K562 (cell line): ENCODE measurements around the gene SKIDA1. TPM values are rescaled to one million over a fixed set of nuclear protein-coding genes. Genes with fewer than 3 reads are reported as not detected.

Experiments used
- ARNT ChIP-seq, 2 experiments: fragments of 450-650 bp; IDR thresholded peaks; 2 replicates each; pipeline ENCODE4 v1.6.1; 2016; ENCODE audit warnings: mild to moderate bottlenecking in 1 of 2
- CCNT2 ChIP-seq: IDR thresholded peaks from 2 replicates; pipeline ENCODE4 v1.6.1; 2011; ENCODE audit warnings: borderline replicate concordance, low read depth, mild to moderate bottlenecking, moderate library complexity, mixed read lengths, low read length; ENCODE audit not compliant: insufficient read length; ENCODE audit errors: extremely low read depth
- KDM5B ChIP-seq: fragments of 200-600 bp; sonication (generic); IDR thresholded peaks from 2 replicates; pipeline ENCODE4 v1.6.1; 2012; ENCODE audit warnings: low read depth, mild to moderate bottlenecking, moderate library complexity, low read length, control low read depth, inconsistent platforms; ENCODE audit not compliant: insufficient replicate concordance
- NFRKB ChIP-seq: fragments of 450-650 bp; IDR thresholded peaks from 2 replicates; pipeline ENCODE4 v1.6.1; 2016; ENCODE audit warnings: low read depth
- NRF1 ChIP-seq, 2 experiments: fragments of 450-650 bp; IDR thresholded peaks in 1 of 2; conservative IDR thresholded peaks in 1 of 2; 2 replicates each; pipeline ENCODE4 v1.6.1; 2014; ENCODE audit warnings: mild to moderate bottlenecking in 2 of 2
- RBM22 ChIP-seq: fragments of 200-400 bp; formaldehyde crosslinking; IDR thresholded peaks from 2 replicates; pipeline ENCODE4 v1.6.1; 2018; ENCODE audit warnings: low read length, low read depth; ENCODE audit not compliant: poor library complexity, severe bottlenecking
- STAT5B ChIP-seq: fragments of 250-450 bp; sonication (Bioruptor Pico); IDR thresholded peaks from 2 replicates; pipeline ENCODE4 v1.8.0; 2021; ENCODE audit warnings: mild to moderate bottlenecking, inconsistent platforms
- TARDBP ChIP-seq: fragments of 450-650 bp; IDR thresholded peaks from 2 replicates; pipeline ENCODE4 v1.6.1; 2016
- TEAD2 ChIP-seq: fragments of 450-650 bp; IDR thresholded peaks from 2 replicates; pipeline ENCODE4 v1.6.1; 2016; ENCODE audit warnings: missing genetic modification characterization, control low read depth, missing compliant biosample characterization
- ZBTB17 ChIP-seq: fragments of 450-650 bp; formaldehyde crosslinking; IDR thresholded peaks from 2 replicates; pipeline ENCODE4 v1.4.0; 2020; ENCODE audit warnings: mild to moderate bottlenecking
- ZBTB7A ChIP-seq: IDR thresholded peaks from 2 replicates; pipeline ENCODE4 v1.6.1; 2011; ENCODE audit warnings: low read depth, mild to moderate bottlenecking, low read length, moderate library complexity, borderline replicate concordance; ENCODE audit not compliant: control insufficient read depth
- ZFX ChIP-seq: sonication (generic); formaldehyde crosslinking; IDR thresholded peaks from 2 replicates; pipeline ENCODE4 v1.8.0; 2022; ENCODE audit warnings: mild to moderate bottlenecking, missing genetic modification reagents, moderate library complexity
- ZNF232 ChIP-seq: sonication (generic); formaldehyde crosslinking; IDR thresholded peaks from 2 replicates; pipeline ENCODE4 v1.8.0; 2022; ENCODE audit warnings: mild to moderate bottlenecking, missing genetic modification reagents
- polyA plus RNA-seq, 8 experiments: library from polyadenylated mRNA; depleted of rRNA in 4 of 8; stranded (reverse) in 5 of 8; unstranded in 3 of 8; fragments of >200 nt; fragmentation: Nextera tagmentation in 2 of 8; fragmentation: Illumina TruSeq in 1 of 8; extraction: Ambion mirVana in 2 of 8; extraction: Trizol in 1 of 8; gene quantifications; 2 replicates each; pipeline versions ENCODE4 v1.2.1 to v1.2.3, GENCODE V29; 2011 to 2014; ENCODE audit warnings: inconsistent platforms in 1 of 8, missing spikeins in 1 of 8
- total RNA-seq, 7 experiments: library from RNA; depleted of rRNA in 6 of 7; stranded (reverse); fragments of >200 nt in 6 of 7; fragmentation: Illumina TruSeq in 2 of 7; extraction: Trizol in 2 of 7; gene quantifications; 2 replicates each; pipeline versions ENCODE4 v1.2.1 to v1.2.3, GENCODE V29; 2011 to 2021; ENCODE audit warnings: low replicate concordance in 1 of 7
- TF ChIP-seq, protein P1 (sequence below), 2 experiments: IDR thresholded peaks; 2 replicates each; pipeline ENCODE4 v1.6.1; 2012; ENCODE audit warnings: improper control_type of control experiment in 2 of 2, low read depth in 2 of 2, low read length in 2 of 2, borderline replicate concordance in 1 of 2
- TF ChIP-seq, protein P2 (sequence below): fragments of 450-650 bp; formaldehyde crosslinking; IDR thresholded peaks from 2 replicates; pipeline ENCODE4 v1.4.0; 2020; ENCODE audit warnings: mild to moderate bottlenecking
- TF ChIP-seq, protein P3 (sequence below), 2 experiments: fragments of 450-650 bp; IDR thresholded peaks; 2 replicates each; pipeline ENCODE4 v1.6.1; 2016
- TF ChIP-seq, protein P4 (sequence below), 2 experiments: fragments of 450-650 bp; conservative IDR thresholded peaks; 2 replicates each; pipeline ENCODE4 v1.6.1; 2017; ENCODE audit warnings: mild to moderate bottlenecking in 2 of 2, moderate library complexity in 2 of 2
- TF ChIP-seq, protein P5 (sequence below), 2 experiments: IDR thresholded peaks; 2 replicates each; pipeline ENCODE4 v1.6.1; 2011; ENCODE audit warnings: borderline replicate concordance in 1 of 2, control low read depth in 1 of 2, low read depth in 1 of 2, low read length in 1 of 2, mild to moderate bottlenecking in 1 of 2, mixed read lengths in 1 of 2, moderate library complexity in 1 of 2; ENCODE audit not compliant: insufficient read depth in 1 of 2, insufficient read length in 1 of 2, poor library complexity in 1 of 2, severe bottlenecking in 1 of 2; ENCODE audit errors: extremely low read depth in 1 of 2

The SKIDA1 gene
- total and polyA plus RNA-seq, 9 of the 15 experiments (the other 6 are each of a cell fraction or from before 2014, with no cell fraction given), result 0.05 to 1.1 (median 0.42) TPM

DNA sequence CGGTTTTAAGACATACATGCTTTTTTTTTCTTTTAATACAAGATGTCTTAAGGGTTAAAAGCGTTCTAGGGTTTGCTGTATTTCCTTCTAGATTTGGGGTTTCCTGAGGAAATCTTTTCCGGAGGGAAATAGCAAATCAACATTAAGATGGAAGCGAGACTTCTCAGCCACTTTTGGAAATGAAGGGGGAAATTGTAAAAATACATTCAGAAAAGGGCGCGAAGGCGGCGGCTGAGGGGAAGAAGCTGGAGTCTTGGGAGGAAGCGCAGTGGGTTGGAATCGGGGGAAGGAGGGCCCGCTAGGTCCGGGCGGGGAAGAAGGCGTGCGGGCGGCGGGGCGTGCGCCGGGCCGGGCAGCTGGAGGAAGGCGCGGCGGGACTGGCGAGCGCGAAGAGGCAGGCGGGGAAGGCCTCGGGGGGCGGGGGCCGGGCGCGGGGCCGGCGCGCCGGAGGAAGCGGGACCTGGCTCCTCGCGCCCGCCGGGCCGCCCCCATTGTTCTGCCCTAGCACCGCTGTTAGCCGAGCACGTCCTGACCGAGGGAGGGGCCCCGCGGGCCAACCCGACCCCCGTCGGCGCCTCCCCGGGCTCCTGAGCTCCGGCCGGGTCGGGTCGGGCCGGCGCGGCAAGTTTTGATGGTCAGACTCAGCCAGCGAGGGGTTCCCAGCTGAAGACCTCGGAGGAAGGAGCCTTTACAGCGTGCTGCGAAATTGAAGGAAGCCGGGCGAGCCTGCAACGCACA, 1.5 kb upstream of the SKIDA1 start (continued):
- TF ChIP-seq, protein P1, sequence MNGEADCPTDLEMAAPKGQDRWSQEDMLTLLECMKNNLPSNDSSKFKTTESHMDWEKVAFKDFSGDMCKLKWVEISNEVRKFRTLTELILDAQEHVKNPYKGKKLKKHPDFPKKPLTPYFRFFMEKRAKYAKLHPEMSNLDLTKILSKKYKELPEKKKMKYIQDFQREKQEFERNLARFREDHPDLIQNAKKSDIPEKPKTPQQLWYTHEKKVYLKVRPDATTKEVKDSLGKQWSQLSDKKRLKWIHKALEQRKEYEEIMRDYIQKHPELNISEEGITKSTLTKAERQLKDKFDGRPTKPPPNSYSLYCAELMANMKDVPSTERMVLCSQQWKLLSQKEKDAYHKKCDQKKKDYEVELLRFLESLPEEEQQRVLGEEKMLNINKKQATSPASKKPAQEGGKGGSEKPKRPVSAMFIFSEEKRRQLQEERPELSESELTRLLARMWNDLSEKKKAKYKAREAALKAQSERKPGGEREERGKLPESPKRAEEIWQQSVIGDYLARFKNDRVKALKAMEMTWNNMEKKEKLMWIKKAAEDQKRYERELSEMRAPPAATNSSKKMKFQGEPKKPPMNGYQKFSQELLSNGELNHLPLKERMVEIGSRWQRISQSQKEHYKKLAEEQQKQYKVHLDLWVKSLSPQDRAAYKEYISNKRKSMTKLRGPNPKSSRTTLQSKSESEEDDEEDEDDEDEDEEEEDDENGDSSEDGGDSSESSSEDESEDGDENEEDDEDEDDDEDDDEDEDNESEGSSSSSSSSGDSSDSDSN (IDR thresholded peaks at IDR 0.05; ENCODE audit: borderline replicate concordance in 1 of 2, low read depth in 2 of 2, low read length in 2 of 2), result peak; percentile 98 to 99
- TF ChIP-seq, protein P2, sequence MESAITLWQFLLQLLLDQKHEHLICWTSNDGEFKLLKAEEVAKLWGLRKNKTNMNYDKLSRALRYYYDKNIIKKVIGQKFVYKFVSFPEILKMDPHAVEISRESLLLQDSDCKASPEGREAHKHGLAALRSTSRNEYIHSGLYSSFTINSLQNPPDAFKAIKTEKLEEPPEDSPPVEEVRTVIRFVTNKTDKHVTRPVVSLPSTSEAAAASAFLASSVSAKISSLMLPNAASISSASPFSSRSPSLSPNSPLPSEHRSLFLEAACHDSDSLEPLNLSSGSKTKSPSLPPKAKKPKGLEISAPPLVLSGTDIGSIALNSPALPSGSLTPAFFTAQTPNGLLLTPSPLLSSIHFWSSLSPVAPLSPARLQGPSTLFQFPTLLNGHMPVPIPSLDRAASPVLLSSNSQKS (CRISPR knock-in tag), result no peak
- TF ChIP-seq ZFX (CRISPR knock-in tag) (peak; percentile 30), ZBTB17 (CRISPR knock-in tag) (no peak), RBM22 (peak; percentile 84), TARDBP (no peak), TEAD2 (0 out of 2 replicates have a peak, but pooled peaks have one; percentile 38), NFRKB (peak; percentile 59; the same call in 1 of the 2 replicates), KDM5B (peak; percentile 26), CCNT2 (peak; percentile 80), ARNT (IDR thresholded peaks at IDR 0.05) (peak in 1 of 2 experiments; percentile 63; a peak in 2 of 4 replicates), NRF1 (conservative IDR thresholded peaks at IDR 0.05 in 1 of 2, IDR thresholded peaks at IDR 0.05 in 1 of 2) (peak; percentile 22 to 25; a peak in 3 of 4 replicates), ZBTB7A (0 out of 2 replicates have a peak, but pooled peaks have one; percentile 36), ZNF232 (CRISPR knock-in tag) (no peak), STAT5B (CRISPR knock-in tag) (no peak)
- TF ChIP-seq, protein P3, sequence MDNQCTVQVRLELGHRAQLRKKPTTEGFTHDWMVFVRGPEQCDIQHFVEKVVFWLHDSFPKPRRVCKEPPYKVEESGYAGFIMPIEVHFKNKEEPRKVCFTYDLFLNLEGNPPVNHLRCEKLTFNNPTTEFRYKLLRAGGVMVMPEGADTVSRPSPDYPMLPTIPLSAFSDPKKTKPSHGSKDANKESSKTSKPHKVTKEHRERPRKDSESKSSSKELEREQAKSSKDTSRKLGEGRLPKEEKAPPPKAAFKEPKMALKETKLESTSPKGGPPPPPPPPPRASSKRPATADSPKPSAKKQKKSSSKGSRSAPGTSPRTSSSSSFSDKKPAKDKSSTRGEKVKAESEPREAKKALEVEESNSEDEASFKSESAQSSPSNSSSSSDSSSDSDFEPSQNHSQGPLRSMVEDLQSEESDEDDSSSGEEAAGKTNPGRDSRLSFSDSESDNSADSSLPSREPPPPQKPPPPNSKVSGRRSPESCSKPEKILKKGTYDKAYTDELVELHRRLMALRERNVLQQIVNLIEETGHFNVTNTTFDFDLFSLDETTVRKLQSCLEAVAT (IDR thresholded peaks at IDR 0.05), result peak; percentile 24 to 79; a peak in 2 of 4 replicates
- TF ChIP-seq, protein P4, sequence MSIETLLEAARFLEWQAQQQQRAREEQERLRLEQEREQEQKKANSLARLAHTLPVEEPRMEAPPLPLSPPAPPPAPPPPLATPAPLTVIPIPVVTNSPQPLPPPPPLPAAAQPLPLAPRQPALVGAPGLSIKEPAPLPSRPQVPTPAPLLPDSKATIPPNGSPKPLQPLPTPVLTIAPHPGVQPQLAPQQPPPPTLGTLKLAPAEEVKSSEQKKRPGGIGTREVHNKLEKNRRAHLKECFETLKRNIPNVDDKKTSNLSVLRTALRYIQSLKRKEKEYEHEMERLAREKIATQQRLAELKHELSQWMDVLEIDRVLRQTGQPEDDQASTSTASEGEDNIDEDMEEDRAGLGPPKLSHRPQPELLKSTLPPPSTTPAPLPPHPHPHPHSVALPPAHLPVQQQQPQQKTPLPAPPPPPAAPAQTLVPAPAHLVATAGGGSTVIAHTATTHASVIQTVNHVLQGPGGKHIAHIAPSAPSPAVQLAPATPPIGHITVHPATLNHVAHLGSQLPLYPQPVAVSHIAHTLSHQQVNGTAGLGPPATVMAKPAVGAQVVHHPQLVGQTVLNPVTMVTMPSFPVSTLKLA (conservative IDR thresholded peaks at IDR 0.05), result peak; percentile 26 to 55; a peak in 3 of 4 replicates
- TF ChIP-seq, protein P5, sequence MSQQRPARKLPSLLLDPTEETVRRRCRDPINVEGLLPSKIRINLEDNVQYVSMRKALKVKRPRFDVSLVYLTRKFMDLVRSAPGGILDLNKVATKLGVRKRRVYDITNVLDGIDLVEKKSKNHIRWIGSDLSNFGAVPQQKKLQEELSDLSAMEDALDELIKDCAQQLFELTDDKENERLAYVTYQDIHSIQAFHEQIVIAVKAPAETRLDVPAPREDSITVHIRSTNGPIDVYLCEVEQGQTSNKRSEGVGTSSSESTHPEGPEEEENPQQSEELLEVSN (IDR thresholded peaks at IDR 0.05; ENCODE audit: borderline replicate concordance in 1 of 2, extremely low read depth in 1 of 2, insufficient read depth in 1 of 2, insufficient read length in 1 of 2, low read depth in 1 of 2, low read length in 1 of 2, poor library complexity in 1 of 2, severe bottlenecking in 1 of 2), result peak in 1 of 2 experiments; percentile 77
